Measurements from ENCODE around the gene MDFIC.

MDFIC gene

DNA sequence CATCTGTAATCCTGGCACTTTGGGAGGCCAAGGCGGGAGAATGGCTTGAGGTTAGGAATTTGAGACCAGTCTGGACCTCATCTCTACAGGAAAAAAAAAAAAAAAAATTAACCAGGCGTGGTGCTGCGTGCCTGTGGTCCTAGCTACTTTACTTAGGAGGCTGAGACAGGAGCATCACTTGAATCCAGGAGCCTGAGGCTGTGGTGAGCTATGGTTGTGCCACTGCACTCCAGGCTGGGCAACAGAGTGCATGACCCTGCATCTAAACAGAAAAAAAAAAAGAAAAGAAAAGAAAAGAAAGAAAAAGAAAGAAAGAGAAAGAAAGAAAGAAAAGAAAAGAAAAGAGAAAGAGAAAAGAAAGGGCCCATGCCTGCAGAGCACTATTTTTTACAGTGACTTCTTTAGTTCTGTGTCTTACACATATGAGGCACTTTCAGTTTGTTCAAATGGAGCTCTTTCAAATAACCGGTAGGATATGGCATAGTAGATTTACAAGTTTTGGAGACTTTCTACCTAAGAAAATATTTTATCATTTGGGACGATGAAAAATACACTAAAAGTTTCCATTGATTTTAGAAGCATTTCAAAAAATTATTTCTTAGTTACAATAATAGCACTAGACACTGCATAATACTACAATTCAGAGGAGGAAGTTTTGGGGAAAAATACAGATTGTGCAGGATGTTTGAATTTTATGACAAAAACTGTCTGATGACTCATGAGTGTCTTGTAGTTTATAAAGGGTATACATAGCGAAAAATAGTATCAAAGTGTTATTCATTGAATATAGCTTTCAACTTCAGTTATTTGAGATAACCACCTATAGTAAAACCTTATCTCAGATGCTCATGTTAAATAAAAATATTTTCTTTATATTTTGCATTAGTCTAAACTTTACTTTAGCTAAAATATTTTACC is 75.9 kb downstream of the MDFIC start:
- DNase-seq (ENCODE audit: low read depth in 2 of 2) = no peak

DNA sequence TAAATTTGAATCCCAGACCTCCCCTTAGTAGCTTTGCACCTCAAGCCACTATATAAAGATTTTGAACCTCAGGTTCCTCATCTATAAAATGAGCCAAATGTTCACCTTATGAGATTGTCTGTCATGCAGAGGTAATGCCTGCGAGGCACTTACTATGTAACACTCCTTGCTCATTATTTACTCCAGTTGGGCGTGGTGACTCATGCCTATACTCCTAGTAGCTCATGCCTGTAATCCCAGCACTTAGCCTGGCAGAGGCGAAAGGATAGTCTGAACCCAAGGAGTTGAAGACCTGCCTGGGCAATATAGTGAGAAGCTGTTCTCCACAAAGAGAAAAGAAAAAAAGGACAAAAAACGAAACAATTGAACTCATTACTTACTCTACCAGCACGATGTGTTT is 82.2 kb downstream of the MDFIC start:
- no peak for DNase-seq (ENCODE audit: low read depth in 2 of 2)

DNA sequence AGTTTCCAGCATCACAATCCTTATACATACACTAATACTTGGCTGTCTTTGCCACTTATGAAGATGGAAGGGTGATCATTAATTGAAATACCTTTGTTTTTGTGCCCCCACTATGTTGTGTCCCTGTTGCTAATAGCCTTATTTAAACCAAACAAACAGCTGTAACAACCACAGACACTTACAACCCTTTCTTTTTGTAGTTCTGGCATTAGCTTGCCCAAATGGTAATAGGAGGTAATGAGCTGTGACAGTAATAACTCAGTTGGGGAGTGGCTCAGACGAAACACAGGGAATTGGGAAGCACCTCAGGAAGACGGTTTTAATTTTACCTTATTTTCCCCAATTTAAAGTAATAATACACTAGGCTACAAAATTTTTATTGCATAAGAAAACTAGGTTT is 83.4 kb downstream of the MDFIC start:
- DNase-seq (ENCODE audit: low read depth in 2 of 2) = no peak

DNA sequence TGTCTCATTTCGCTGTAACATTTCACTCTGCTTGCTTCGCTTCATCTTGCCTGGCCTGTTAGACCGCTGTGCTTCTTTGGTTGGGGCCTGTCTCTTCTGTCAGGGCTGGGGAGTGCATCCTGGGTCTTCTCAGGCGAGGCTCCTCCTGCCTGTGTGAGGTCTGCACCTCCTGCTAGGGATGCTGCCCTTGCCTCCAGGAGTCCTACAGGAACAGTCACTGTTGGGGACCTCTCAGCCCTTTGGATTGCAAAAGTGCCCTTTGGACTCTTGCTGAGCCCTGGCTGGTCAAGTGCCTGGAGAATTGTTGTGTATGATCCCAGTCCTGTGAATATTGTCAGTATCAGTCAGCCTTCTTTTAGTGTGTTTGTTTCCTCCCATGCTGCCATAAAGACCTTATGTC is 84.1 kb downstream of the MDFIC start:
- DNase-seq (ENCODE audit: low read depth in 2 of 2) = no peak

DNA sequence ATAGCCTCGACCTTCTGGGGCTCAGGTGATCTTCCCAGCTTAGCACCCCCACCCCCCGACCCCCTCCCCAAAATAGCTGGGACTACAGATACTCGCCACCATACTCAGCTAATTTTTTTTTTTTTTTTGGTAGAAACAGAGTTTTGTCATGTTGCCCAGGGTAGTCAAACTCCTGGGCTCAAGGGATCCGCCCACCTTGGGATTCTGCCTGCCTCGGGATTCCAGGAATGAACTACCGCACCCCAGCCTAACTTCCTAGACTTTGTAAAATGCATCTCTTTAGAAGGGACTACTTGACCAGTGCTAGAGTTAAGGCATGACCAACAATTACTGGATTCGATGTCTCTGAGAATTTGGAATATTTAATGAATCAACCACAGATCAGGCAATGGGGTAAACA is 85.9 kb downstream of the MDFIC start:
- DNase-seq (ENCODE audit: low read depth in 2 of 2) = no peak

DNA sequence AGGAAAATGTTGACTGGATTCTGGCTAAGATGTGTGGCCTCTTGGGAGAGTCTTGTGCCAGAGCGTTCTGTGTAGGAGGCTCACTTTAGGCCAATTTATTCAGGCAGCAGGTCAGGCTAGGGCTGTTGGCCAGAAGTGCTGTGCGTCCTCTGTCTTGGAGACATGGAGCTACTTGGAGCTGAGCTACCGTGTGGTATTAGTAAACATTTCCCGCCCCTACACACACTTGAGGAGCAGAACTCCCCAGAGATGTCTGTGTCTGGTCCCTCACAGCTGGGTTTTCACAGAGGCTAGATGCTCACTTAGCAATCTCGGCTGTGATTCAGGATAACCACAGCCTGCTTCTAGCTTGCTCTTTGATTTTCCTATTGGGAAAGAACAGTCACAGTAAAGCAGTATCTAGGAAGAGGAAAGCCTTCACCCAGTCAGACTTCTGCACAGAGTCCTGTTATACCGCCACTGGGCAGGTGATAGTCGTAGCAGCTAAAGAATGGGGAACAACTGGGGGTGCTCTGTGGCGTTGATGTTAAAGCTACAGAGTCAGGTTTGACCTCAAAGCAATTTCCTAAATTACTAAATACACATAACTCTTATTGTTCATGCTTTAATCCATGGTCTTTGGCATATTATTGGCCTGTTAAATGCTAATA is 86.7 kb downstream of the MDFIC start:
- no peak for DNase-seq (ENCODE audit: low read depth in 2 of 2)

DNA sequence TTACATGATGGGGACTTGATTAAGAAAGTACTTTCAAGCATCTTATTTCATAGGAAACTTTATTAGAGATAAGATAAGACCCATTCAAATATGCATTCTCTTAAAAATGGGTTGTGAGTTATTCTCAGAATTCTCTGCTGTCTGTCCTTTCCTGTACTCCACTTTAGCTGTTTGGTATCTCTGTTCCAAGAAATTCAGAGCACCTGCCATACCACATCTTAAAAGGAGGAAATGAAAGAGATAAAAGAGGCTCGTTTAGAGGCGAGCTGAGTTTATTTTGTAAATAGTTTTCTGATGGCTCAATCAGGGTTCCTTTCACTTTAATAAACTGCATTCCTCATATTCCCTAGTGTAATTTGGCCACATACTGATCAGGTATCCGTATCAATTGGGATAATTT is 87.2 kb downstream of the MDFIC start:
- no peak for DNase-seq (ENCODE audit: low read depth in 2 of 2)

DNA sequence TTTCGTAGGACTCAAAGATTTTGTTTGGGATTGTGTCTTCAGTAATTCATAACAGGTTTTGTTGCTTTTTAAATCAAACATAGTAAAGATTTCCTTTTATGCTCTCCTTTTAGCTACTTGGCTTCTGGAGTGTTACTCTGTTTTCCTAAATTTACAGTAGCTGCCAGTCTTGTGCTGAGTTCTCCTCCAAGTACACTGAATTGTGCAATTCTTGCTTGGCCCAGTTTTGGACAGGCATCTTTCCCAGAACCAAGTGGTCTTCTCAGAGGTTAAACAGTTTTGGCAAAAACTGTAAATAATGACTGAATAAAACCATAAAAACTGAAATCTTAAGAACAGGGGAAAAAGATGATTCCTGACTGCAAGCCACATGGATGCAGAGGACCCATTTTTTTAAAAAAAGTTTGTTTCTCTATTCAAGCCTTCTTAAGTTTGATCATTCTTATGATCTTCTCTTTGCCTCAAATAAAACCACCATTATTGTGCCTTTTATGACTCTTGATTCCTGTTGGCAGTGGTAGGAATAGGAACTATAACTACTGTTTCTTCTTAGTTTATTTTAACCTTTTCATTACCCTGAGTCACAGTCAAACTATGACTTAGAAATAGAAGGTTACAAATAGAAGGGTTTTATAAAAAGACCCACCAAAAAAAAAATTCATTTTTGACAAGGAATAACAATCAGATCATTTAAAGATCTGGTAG is 88.0 kb downstream of the MDFIC start:
- DNase-seq (ENCODE audit: low read depth in 2 of 2) = no peak

DNA sequence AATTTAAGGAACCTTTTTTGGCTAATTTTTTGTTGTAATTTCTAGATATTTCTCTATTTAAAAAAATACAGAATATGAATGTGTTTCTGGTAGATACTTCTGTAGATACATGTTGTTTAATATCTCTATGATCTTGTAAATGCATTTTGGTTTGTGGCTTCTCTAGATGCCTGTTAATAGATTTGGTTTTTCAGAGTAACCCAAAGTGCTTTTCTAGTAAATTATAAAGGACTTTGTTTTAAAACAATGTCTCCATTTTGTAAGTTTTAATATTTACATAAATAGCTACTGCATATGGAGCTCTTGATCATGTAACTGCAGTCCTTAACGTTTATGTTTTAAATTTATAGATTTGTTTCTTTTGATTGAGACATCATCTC is 88.5 kb downstream of the MDFIC start:
- no peak for DNase-seq (ENCODE audit: low read depth in 2 of 2)

DNA sequence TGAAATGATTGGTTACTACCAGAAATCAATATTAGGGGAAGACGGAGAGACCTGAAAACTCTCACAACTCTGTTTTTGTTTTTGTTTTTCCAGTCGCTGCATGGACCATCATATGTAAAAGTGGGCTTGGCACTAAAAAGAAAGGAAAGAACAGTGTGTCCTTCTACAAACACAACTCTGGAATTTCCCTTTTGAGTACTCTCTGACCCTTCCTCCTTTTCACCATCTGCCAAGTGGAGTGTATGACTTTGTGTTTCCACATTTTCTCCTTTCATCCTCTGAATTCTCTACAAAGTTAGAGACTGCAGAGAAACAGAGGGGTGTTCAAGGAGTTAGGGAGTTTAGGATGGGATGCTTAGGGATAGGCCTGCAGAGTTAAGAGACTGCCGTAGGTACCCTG is 92.0 kb downstream of the MDFIC start:
- no peak for DNase-seq (ENCODE audit: low read depth in 2 of 2)

DNA sequence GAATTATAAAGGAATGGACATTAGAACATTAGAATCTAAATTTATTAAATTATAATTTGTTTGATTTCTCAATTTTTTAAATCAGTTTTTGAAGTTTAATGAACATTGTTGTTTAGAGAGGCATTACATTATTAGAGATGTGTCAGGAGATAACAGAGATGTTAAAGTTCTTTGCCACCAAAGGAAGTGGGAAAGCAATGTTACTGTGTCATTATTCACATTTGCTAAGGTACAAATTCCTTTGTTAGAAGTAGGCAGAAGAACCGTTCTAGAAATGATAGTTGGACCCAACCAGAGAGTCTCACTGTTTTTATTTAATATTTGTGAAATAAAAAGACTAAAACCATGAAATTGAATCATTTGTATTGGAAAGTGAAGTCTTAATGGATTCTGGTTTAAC is 92.9 kb downstream of the MDFIC start:
- DNase-seq (ENCODE audit: low read depth in 2 of 2) = no peak

DNA sequence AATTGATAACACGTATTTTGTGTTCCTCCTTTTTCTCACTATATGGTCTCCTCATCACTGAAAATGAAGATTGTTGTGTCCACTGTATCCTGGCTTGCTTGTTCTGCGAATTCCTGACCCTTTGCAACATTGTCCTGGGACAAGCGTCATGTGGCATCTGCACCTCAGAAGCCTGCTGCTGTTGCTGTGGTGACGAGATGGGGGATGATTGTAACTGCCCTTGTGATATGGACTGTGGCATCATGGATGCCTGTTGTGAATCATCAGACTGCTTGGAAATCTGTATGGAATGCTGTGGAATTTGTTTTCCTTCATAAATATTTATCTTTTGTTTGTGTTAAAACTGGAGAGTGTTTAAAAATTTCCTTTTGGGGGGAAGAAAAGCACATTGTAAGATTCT is 93.7 kb downstream of the MDFIC start:
- DNase-seq (ENCODE audit: low read depth in 2 of 2) = no peak

DNA sequence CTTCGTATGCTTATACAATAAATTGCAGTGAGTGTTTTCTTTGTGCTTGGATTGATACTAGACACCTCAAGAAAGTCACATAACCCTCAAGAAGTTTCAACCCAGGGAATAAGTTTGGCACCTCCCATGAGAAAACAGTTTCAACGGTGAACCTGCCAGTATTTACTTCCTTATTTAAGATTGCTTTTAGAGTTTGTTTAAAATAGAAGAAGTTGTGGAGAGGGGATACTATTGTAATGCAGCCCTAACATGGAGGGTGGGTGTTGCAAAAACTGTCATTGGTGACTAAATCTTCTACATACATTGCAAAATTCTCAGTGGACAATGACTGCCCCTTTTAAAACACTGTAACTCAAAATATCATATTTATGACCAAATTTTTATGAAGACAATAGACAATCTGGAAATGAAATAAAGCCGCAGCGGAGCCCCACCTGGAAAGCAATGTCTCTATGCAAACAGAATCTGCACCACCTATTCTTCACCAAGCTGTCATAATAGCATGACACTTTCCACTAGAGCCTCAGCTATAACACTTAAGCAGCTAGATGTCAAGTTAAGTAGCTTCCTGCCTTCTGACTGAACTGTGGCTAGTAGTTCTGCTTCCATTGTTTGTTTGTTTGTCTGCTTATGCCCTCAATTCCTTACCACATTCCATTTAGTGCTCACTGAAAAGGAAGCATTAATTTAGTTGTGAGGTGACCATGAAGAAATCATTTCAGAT is 98.2 kb downstream of the MDFIC start:
- no peak for DNase-seq (ENCODE audit: low read depth in 2 of 2)

DNA sequence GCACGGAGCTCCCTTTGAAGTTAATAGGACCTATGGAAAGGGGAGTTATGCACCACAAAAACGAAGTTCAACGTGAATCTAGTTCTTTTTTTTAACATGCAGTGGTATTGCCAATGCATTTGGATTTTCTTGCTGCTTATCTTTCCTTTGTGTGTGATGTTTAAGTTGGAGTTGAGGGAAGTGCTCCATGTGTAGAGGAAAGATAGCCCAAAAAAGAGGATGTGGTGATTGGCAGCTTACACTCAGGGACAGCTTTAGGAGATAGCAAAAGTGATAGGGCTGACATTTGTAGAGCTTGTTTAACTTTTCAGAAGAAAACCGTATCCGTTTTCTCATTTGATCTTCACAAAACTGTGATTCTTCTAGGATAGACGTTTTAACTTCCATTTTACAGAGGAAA is 101.3 kb downstream of the MDFIC start:
- no peak for DNase-seq (ENCODE audit: low read depth in 2 of 2)

DNA sequence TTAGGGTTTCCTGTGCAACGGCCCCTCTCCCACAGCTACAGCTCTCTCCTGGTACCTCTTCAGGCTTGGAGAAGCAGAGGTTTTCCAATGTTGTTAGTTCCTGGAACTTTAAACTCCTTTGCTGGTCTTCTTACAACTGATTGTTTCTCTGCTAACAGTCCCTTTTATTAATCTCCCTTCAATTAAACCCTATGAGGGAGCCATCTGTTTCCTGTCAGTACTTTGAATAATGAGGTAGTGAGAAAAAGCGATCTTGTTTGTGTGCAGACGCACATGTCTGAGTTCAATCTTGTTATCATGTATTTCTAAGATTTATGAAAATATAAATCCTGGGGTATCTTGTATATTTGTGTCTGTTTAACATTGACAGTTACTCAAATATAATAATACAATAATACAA is 102.4 kb downstream of the MDFIC start:
- DNase-seq (ENCODE audit: low read depth in 2 of 2) = no peak

DNA sequence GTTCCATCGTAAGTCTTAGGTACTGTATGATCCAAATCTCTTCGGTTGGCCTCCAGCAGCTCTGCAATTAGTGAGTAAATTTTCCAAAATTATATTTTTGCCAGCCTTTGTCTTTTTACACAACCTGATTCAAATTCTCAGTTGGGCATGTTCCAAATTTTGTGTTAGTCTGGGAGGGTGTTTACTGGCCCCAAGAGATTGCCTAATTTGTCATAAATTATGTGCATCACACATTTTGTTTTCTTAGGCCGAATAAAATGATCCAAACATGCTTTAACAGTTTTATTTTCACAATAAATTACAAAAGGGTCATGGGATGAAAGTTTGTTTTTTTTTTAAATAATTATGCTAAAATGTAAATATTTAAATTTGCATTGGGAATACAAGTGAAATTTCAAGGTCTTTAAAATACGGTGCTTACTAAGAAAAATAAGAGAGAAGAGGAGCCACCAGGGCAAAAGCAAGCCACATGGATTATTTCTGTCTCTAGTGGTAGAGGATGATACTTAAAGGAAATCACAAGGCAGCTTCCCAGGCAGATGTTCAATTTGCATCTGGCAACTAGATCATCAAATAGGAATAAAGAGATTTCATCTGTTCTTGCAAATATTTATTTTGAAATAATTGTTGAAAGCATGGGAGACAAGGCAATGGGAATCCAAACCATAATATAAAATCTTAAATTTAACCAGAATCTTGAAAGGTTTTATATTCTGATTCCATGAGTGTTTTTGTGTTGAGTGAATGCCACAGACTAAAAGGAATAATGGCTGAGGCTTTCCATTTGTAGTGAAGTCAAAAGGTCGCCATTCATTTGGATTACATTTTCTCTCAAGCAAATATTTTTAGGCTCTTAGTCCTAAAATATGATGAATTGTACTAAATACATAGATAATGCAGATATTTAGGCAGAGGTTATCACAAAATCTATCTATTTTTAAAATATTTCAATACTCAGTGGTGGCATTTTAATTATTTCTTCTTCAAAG is 111.1 kb downstream of the MDFIC start:
- DNase-seq (ENCODE audit: low read depth in 2 of 2) = no peak

DNA sequence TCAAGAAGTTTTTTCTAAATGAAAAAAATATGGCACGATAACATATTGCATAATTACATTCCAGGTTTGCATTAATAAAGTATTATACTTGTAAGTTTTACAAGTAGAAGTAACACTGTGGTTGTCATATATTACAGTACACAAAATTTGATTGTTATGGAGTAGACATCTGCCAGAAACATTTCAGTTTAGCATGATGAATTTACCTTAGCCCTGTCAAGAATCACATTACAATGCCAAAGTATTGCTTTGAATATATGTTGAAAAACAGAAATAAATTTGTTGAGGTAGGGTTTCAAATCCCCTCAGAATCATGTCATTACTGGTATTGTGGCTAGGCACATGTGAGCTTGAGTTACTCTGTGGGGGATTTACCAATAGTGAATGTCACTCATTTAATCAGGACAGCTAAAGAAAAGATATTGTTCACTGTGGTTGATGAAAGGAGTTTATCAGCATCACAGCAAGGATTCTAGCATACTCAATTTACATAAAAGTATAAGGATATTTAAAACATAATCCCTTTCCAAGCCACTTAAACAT is 112.1 kb downstream of the MDFIC start:
- no peak for DNase-seq (ENCODE audit: low read depth in 2 of 2)

DNA sequence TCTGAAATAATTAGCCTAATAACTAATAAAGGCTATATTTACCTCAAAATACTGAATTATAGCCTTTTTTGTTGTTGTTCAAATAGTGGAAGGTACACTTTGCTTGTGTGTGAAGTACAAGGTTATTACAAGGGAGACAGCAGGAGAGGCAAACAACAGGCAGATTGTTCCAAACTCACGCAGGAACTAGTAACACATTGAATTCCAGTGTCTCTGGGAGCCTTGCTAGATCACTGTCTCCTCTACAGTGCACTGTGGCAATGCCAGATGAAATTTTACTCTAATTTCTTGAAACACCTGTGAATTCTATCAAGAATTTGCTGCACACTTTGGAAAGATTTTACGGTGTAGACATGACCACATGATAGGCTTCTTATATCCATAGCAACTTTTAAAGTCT is 112.6 kb downstream of the MDFIC start:
- DNase-seq (ENCODE audit: low read depth in 2 of 2) = no peak

DNA sequence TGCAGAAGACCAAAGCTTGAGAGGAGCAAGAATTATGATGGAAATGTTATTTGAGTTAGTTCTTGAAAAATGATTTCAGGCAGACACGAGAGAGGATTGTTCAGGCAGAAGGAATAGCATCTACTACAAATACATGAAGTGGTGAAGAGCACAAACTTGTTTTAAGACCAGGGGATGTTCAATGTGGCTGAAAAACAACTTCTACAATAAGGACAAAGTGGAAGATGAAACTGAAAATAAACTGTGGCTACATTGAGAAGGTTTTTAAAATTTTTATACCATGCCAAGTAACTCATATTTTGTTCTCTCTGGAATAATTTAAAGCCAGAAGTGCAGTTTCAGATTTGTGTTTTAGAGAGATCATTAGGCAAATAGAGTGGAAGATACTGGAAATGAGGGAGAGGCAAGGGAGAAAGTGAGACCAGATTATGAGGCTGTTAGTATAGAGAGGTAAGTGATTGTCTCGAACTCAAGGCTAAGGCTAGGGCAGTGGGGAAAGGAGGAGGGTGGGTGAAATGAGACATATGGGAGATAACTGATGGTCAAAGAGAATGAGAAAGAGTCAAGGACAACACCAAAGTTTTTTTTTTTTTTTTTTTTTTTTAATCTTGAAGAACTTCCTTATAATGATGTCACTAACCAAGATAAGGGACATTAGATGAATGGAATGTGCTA is 115.4 kb downstream of the MDFIC start:
- no peak for DNase-seq (ENCODE audit: low read depth in 2 of 2)

DNA sequence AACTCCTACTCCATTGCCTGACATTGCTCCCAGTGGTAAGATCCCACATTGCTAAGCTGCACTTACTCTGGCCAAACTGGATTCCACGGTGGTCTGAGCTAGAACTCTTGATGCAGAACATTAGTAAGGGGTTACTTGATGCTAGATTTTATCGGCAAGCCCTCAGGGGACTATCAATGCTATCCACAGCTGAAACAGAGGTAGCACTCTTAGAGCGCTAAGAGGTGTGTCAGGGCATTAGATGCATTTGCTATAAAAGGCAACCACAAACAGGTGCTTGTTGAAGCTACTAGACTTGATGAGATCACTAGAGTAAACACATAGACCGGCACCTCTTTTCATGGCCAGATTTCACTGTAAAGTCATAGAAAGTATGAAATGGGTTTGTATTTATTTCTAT is 116.3 kb downstream of the MDFIC start:
- no peak for DNase-seq (ENCODE audit: low read depth in 2 of 2)

All from stimulated activated CD8-positive, alpha-beta memory T cell treated with anti-CD3 and anti-CD28 coated beads, Interleukin-7, amount 100 ng/mL, for 4 hours (primary cell).